COLO668 (cell line): ENCODE results near the gene CSTB.
"Not testable (repeated sequence)": the region's sequence is repeated elsewhere in the genome, so short reads cannot be mapped to it uniquely, and the experiment has no call there.

Source experiments
- DNase-seq: peaks from one replicate; lab custom pipeline; 2025; ENCODE audit not compliant: unreplicated experiment; lab: John Stamatoyannopoulos, UW

CSTB gene

DNA sequence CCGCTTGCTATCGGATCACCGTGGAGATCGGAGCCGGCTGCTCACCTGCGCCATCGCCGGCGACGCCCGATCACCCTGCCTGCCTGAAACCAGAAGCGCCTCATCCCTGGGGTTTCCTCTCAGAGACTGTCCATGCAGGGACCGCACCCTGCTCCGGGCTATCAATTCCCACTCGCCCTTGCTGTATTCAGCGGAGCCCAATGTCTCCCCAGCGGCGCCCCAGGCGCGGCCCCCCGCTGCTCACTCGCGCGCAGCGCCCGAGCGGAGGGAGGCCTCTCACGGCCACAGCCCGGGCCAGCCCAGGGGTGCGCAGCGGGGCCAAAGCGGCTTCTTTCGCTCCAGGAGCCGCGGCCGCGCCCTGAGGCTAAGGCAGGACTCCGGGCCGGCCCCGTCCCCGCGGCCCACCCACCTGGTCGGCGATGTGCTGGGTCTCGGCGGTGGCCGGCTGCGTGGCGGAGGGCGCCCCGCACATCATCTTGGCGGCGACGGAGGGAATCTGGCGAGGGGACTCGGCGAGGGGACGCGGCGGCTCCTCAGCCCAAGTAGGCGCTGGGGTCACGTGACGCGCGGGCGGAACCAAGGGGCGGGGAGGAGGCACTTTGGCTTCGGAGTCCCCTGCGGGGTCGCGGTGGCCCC, at the start of gene CSTB:
Gene CSTB, minus strand, starts transcription at position 514 of the 636 bp plus-strand sequence. Its CDS starts 39 bp downstream, at position 475.
- peak; percentile 91 for DNase-seq

GRCh38 chr21:43825242-43825935, 49.3 kb upstream of the CSTB start:
- no peak for DNase-seq

DNA sequence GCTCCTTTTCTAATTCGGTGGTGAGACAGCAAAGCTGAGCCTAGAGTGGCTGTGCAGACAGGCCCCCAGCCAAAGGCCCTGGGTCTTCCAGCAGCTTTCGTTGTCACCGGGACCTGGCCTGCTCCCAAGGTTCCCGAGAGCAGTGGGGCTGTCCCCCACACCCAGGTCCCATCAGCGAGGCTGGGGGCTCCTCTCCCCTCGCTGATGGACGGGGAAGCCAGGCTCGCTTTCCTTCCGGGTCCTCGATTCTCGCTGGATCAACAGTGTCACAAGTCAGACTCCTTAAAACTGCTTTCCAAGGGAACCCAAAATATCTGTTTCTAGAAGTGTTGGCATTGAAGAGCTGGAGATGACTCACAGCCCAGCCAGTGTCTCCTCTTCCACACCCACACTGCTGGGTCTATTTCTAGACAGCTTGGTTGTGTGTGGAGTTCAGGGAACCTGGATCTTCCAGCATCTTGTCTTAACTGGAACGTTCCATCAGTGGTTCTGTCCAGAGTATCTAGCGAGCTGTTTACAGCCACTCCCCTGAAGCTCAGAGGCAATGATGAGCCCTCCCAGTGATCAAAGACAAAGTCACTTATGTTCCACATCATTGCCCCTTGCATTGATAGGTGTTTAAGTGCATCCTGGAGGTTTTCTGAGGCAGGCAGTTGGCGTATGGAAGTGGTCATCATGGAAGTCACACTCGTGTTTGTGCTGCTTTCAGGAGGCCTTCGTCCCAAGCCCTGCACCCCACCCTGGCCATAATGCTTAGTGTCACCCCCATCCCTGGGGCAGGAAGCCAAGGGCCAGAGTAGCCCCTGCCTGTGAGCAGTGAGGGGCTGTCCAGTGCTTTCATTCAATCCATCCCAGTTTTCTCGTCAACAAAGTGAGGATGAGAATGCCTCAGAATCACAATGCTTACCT, 48.5 kb upstream of the CSTB start:
- DNase-seq: no peak

- not testable (repeated sequence) for DNase-seq
These were observed 46.6 kb upstream of the CSTB start for GRCh38 chr21:43822741-43823140.

GRCh38 chr21:43822166-43822565, 46.1 kb upstream of the CSTB start:
- not testable (repeated sequence) for DNase-seq

DNA sequence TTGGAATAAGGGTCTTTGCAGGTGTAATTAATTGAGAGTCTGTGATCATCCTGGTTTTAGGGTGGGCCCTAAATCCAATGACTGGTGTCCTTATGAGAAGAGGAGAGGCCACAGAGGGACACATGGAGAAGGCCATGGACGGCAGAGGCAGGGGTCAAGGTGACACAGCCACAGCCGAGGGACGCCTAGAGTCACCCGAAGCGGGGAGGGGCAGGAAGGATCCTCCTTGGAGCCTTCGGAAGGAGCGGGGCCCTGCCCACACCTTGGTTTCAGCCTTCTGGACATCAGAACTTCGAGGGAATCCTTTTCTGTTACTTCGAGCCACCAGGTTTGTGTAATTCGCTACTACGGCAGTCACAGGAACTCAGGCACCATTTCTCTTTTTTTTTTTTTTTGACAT, 44.4 kb upstream of the CSTB start:
- no peak for DNase-seq

DNA sequence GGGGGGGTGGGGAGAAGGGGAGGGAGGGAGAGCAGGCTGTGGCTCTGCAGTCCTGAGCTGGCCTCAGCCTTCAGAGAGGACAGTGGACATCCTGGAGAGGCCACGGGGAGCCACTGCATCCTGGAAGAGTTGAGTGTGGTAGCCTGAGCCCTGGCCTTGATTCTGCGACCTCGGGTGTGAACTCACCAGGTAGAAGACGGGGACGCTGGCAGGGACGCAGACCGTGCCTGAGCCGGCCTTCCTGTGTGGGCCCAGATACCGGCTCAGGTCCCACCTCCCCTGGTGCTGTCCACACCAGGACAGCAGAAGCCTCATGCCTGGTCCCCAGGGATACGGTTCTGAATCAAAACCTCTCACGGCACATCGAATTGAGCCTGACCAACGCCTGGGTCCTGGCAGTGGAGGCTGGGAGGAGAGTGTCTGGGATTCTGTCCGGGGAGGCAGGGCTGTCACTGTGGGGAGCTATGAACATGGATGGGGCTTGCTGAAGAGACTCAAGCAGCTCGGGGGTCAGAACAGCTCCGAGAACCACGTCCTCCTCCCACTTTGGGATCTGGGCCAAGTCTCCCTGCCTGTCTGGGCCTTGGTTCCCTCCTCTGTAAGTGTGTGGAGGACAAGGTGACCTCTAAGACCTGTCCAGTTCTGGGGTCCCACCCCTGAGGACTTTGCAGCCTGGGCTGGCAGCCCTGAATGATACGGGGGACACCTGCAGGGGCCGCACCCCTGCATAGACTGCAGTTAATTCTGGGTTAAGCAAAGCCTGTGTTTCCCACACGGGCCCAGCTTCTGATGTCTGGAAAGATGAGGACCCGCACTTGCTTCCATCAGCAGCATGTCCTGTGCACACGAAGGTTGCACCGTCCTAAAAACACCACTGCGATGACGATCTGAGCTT, 43.6 kb upstream of the CSTB start:
- no peak for DNase-seq

GRCh38 chr21:43818685-43819084, 42.6 kb upstream of the CSTB start:
- DNase-seq: no peak

- DNase-seq: no peak
These were observed 41.3 kb upstream of the CSTB start for GRCh38 chr21:43817157-43818086.

DNA sequence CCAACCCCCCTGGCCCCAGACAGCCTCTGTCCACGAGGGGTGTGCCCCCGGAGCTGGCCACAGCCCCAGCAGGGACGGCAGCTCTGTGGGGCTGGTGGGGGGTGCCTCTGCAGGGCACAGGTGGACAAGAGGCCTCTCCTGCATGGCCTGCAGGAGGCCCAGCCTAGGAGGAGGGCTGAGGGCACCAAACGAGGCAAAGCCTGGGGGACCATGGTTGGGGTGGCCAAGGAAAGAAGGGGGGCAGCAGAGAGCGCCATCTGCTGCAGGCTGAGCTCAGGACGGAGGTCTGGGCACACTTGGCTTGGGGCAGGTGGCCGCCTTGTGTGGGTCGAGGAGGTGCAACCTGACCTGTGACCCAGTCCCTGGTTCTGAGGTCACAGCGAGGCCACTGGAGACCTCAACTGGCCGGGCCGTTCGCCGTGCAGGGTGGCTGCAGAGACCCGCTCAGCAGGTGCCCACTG, 40.5 kb upstream of the CSTB start:
- no peak for DNase-seq

- DNase-seq: no peak
These were observed 39.9 kb upstream of the CSTB start for GRCh38 chr21:43815991-43816390.

- DNase-seq: peak; percentile 34
These were observed 39.1 kb upstream of the CSTB start for GRCh38 chr21:43815107-43815613.

DNA sequence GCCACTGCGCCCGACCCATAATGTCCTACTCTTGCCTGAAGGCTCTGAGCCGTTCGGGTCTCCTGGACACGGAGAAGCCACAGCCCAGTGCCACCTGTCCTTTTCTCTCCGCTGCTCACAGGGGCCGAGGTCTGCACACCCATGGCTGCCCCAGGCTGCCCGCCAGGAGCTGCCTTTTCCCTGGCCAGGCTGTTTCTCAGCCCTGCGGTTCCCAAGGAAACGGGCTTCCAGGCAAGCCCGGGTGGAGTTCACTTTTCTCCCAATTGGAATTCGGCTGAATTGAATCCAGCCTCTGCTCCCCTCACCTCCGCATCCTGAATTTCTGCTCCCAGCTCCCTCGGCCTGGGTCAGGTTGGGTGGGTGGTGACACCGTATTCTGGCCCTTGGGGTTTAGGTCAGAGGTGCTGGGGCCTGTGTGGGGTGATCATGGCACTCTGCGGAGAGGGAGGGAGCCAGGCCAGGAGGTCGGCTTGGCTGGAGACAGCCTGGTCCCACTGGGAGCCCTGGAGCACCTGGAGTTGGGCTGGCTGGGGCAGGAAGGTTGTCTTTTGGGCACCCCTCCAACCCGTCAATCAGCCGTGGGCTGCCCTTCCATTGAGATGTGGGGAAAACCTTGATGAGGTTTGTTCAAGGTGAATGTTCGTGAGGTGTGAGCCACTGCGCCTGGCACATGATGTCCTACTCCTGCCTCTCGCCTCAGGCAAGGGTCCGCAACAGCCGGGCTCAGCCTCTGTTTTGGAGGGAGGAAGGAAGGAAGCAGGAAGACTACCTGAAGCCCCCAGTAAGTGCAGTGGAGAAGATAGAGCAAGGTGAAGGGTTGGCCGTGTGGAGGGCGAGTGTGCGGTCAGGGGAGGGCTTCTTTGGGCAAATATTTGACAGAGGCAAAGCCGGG, 38.4 kb upstream of the CSTB start:
- peak; percentile 20 for DNase-seq

DNA sequence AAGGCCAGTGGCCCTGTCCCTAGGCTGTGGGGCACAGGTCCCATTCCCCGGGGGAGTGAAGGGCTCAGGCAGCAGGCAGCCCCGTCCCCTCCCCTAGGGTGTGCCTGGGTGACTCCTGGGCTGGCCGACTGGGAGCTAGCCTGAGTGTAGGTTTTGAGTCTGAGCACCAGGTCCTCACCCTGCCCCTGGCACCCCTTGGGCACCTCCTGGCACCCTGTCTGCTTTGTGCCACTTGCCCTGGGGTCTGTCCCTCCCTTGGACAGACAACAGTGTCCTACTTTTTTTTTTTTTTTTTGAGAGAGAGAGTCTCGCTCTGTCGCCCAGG, 37.5 kb upstream of the CSTB start:
- no peak for DNase-seq

- no peak for DNase-seq
These were observed 37.0 kb upstream of the CSTB start for GRCh38 chr21:43812957-43813655.

DNA sequence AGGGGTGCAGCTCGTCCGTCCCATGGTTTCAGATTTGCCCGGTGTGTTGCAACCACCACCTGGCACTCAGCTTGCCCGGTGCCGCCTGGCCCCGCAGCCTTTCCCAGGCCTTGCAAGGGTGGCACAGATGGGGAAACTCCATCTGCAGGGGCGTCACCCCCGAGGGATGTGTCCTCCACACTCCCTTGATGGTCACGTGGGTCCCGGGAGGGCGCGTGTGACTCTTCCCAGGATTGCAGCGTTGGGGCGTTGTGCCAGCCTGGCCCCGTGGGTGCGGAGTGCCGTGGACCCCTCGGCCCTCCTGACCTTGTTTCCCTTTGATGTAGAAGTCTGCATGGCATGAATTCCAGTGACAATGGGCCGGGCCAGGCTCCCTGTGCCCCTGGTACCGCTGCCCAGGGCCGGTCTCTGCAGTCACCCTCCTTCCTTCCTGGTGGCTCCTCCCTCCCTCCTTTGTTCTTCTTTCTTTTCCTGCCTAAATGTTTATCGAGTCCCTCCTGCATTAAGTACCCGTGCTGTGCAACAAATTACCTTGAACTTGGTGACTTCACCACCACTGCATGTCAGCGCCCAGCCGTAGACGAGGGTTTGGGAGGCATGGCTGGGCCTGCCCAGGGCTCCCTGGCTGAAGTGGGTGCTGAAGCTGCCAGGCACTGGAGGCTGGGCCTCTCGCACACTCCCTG, 36.2 kb upstream of the CSTB start:
- DNase-seq: peak; percentile 60
